Measurements from ENCODE around the gene ANTKMT.

- TF ChIP-seq EZH2 (IDR thresholded peaks at IDR 0.05; ENCODE audit: low read depth) (no peak), CTCF (conservative IDR thresholded peaks at IDR 0.05) (no peak)
Measured at GRCh38 chr16:702341-702740, 18.6 kb upstream of the ANTKMT start.

Data from PC-9 (cell line).